NCI-H146 (cell line): ENCODE results near the gene TIAM2.
A peak's percentile ranks its signal among the peaks of the same experiment; 100 is the strongest.
"Not testable (repeated sequence)": the region's sequence is repeated elsewhere in the genome, so short reads cannot be mapped to it uniquely, and the experiment has no call there.

ENCODE experiments used
- DNase-seq: peaks from one replicate; lab custom pipeline; 2025; lab: John Stamatoyannopoulos, UW

TIAM2 gene

GRCh38 chr6:155261111-155261900 is 266.2 kb downstream of the TIAM2 start:
- DNase-seq = no peak

DNA sequence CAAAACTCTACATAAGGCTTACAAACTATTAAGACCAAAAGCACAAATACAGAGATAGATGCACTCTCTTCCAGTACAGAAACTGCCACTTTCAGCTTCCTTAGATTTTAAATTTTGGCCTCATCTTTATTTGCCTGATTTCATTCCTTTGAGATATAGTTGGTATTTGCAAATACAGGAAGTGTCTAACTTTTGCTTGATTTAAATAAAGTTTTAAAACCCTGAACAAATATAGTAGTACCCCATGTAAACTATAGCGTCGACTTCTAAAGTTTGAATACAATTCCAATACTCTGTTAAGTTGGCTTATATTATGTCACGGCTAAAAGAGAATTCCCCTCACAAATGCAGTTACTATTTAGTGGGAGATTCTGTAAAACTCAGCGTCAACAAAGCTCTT is 267.5 kb downstream of the TIAM2 start:
- DNase-seq = no peak

GRCh38 chr6:155263373-155264063 is 268.4 kb downstream of the TIAM2 start, which contains the start of gene CLDN20:
Gene CLDN20 (plus strand): TSS chr6:155264013. CDS start chr6:155275720, 11,707 bp downstream.
- no peak for DNase-seq

DNA sequence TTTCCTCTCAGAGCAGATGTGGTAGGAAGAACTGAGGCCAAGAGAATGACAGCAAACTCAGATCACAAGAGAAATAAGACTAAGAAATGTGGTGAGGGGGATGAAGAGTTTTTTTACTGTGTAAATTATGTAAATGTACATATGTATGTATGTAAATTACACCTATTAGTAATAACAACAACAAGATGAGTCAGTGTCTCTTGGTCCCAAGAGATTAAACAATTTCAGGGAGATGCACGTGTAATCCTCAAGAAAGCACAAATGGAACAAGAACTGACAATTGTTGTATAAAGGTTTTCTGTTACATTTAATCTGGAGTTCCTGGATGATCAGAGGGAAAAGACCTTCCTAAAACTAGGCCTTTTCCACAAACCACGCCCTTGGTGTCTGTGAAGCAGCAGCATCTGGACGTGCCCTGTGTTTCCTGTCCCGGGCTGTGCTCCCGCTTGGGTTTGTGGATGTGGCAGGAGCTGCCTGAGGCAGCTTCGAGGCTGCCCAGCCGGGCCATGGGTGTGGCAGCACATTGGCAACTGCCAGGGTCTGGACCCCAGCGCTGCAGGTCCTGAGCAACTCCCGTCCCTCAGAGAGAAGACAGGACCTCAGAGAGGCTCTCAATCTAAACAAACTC is 269.7 kb downstream of the TIAM2 start:
- DNase-seq = no peak

- DNase-seq = no peak
These were observed 270.9 kb downstream of the TIAM2 start for GRCh38 chr6:155265843-155266535.

DNA sequence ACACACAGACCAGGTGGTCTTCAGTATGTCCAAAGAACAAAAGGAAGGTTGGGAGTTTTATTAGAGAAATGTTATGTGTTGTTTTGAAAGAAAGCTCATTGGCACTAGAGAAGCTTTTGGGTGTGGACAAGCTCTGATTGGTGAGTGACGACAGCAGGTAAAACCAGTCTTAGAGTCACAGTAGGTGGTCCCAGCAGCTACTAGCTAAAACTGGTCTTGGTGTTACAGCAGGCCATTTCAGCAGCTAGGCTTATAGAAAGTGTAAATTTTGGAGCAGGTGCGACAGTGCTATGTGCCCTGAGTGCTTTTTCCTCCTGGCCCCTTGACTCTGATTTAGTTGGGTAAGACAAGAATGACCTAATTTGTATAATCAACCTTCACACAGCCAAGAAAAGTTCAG is 272.3 kb downstream of the TIAM2 start:
- peak; percentile 49 for DNase-seq

DNA sequence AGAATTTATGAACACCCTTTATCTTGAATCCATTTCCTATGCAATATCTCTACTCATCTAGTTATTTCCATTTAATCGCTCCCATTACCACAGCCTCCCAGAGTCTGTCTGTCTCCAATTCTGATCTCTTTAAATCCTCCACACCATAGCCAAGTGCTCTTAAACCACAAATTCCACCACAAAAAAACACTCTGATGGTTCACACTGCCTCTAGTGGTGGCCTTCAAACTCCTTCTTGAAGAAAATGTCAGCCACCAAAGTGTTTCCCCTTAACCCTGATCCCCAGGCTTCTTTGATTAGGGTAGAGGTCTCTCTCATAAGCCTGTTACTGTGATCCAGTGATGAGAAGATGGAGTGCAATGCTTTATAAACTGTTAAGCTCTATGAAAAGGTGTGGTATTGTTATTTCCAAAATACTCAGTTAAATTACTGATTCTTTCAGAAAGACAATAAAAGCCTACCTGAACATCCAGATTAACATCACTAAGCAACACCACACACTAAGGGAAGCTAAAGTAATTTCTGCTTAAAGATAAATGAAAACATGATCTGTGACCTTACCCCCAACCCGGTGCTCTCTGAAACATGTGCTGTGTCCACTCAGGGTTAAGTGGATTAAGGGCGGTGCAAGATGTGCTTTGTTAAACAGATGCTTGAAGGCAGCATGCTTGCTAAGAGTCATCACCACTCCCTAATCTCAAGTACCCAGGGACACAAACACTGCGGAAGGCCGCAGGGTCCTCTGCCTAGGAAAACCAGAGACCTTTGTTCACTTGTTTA is 273.2 kb downstream of the TIAM2 start:
- DNase-seq = not testable (repeated sequence)

- no peak for DNase-seq
These were observed 274.6 kb downstream of the TIAM2 start for GRCh38 chr6:155269765-155270164.

DNA sequence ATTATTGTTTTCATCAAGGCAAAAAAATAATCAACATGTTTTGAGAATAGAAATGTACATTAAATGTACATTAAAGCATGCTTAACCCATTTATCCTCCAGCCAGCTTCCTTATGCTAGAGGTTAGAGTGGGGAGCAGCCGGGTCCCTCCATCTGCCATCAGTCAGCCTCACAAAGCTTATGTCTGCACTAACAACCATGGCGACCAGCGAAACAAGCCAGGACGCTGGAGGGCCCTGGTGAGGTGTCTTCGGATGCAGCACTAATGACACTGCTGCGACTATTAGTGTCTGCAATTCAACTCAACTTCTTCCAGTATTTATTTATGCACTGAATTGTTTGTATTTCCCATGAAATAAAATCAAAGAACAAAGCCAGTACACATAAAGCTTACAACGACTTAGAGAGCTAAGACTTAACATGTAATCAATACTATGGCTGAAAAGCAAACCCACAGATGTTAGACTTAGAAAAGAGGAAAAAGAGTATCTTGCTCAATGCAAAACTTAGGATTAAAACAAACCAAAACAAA is 275.5 kb downstream of the TIAM2 start:
- peak; percentile 61 for DNase-seq

- no peak for DNase-seq
These were observed 276.0 kb downstream of the TIAM2 start for GRCh38 chr6:155271145-155271544.

DNA sequence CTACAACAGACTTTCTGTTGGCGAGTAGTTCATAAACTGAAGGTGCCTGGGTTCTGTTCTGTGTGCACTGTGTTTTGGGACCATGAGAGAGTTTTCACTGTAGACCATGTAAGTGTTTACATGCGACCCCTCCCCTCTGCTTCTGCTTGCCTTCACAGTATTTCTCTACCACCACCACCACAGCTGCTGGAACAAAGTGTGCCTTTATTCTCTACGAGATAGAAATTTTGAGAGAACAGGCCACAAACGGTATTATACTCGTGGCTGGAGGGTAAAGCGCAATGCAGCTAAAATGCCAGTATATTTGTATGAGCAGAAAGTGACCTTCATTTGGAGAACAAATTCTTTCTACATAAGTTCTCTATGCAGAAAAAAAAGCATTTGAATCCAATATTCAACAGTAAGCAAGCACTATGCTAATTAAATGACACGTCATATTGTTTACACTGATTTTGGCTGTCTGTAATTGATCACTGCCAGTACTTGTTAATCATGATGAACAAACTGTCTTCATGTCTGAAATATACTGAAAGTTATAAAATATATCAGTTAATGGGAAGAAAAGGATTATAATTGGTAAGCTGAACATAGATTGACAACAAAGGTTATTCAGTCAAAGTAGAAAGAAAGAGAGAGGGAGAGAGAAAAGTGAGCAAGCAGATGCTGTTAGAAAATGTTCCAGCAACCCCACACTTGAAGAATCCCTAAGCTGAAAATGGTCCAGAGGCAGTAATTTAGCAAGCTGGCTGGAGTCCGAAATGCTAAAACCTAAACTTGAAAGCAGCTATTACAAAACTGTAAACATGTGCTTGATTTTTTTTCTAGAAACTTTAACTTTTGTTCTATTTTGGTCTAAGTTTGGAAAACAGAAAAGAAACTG is 277.5 kb downstream of the TIAM2 start:
- DNase-seq = no peak

DNA sequence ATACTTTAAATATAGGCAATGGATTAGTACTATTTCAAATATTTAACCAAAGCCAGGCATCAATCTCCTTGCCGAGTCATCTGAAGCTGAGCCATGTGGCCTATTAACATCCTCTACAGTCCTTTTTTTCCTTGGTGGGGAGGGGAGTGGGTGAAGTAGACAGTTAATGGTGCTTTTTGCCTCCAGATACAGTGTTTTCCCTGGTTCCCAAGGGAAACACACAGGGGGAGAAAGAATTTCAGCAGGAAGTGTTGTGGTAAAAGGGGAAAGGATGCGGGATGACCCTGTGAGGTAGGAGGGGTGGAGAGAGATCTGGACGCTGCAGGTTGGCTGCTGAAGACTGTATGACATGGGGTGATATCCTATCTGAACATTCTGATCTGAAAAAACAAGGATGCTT is 278.3 kb downstream of the TIAM2 start:
- DNase-seq = peak; percentile 20

DNA sequence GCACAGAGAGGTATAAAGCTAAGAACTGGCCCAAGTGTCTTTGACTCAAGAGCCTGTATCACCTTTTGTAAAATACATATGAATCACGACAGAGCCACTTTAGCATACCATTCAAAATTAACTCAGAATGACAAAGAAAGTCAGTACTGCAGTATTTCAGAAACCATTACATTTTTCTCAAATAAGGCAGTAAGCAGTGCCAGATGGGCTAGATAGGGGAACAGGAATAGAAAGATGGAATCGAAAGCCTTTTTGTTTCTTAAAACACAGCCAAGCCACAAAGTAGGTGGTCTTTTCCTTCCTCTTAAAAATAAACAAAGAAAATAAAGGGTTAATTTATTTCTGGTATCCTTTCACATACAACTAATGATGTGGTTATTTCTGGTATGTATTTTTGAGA is 279.0 kb downstream of the TIAM2 start:
- no peak for DNase-seq

- no peak for DNase-seq
These were observed 279.4 kb downstream of the TIAM2 start for GRCh38 chr6:155274533-155274932.

DNA sequence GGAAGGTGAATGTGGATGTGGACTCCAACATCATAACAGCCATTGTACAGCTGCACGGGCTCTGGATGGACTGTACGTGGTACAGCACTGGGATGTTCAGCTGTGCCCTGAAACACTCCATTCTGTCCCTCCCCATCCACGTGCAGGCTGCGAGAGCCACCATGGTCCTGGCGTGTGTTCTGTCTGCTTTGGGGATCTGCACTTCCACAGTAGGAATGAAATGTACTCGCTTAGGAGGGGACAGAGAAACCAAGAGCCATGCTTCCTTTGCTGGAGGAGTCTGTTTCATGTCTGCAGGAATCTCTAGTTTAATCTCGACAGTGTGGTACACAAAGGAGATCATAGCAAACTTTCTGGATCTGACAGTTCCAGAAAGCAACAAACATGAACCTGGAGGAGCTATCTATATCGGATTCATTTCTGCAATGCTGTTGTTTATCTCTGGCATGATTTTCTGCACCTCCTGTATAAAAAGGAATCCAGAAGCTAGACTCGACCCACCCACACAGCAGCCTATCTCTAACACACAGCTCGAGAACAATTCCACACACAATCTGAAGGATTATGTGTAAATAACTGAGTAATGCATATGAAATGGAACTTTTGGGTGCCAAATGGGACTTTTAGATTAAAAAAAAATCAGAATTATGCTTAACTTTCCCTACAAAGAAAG is 280.8 kb downstream of the TIAM2 start:
- no peak for DNase-seq

DNA sequence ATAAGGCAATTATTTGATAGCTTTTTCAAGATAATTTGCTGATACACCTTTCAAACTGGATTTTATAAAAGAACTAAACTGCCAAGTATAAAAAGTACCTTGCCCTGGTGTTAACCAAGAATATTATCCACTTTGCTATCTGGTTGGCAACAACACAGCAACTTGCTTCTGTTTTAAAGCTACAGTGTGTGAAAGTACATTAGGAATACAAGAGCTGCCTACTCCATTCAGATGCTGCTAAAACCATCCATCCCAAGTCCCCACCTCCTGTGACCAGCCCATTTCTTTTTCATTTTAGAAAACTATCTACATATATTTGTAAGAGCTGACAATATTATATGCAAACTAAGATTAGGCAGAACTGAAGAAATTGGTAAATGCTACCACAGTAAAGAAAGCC is 281.5 kb downstream of the TIAM2 start:
- DNase-seq = no peak

DNA sequence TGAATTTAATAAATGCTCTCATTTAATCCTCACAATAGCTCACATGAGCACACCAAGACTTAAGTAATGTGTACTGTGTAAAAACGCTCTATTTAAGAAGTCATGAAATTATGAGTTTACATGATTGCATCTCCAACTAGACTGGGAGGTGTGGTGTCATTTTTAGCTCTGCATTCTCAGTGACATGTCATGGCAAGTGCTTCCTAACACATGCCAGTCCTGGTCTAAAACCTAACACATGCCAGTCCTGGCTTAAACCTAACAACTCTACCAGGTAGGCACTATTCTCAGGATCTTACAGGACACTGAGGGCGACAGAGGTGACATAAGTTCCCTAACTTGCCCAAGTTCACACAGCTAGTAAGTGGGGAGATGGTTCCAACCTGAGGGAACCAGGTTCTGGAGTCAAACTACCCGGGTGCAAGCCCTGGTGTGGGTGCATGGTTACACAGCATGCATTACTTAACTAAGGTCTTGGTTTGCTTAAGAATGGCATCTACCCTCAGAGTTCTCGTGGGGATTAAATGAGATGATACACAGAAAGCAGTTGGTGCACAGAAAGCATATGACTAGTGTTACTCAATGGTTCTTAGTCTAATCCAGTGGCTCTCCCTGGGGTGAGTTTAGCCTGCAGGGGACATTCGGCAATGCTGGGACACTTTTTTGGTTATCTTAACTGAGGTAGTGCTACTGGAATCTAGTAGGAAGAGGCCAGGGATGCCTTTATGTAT is 283.4 kb downstream of the TIAM2 start:
- no peak for DNase-seq

DNA sequence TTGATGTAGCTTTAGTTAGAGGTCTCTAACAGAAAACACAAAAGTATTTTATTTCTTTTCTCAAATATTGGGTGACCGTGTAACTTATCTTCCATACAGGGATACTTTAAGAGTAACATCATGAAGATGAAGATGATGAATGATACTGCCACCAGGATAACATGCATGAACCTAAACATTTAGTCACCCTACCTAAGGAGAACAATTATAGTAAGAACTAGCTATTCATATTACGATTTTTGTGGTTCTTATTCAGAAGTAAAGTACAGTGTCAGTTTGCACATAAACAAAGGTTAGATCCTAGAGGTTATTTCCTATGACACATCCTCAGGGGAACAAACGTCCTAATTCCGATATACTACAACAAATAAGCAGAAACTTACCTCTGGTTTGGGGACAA is 289.7 kb downstream of the TIAM2 start:
- no peak for DNase-seq

- peak; percentile 67 for DNase-seq
These were observed 292.6 kb downstream of the TIAM2 start for GRCh38 chr6:155287762-155288161.
